Measurements from ENCODE around the gene TSEN54.

TSEN54 gene

DNA sequence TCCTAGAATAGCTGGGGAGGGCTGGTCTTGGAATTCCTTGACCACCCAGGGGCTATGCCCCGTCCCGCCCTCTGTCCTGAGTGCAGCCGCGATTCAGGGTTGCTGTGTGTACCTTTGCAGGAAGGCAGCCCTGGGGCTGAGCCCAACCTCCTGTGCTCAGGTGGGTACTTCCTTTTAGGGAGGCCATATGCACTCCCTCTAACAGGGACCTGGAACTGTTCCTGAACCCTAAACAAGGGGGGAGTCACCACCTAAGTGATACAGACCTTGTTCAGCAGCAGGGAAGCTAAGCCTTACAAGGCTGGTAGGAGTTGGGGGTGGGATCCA, 33.8 kb downstream of the TSEN54 start:
- peak overlapping the region; percentile 100 for H3K27ac ChIP-seq
- no peak for TF ChIP-seq ZFX (IDR thresholded peaks at IDR 0.05; ENCODE audit: borderline replicate concordance)
- no peak for TF ChIP-seq CTCF (IDR thresholded peaks at IDR 0.05)

DNA sequence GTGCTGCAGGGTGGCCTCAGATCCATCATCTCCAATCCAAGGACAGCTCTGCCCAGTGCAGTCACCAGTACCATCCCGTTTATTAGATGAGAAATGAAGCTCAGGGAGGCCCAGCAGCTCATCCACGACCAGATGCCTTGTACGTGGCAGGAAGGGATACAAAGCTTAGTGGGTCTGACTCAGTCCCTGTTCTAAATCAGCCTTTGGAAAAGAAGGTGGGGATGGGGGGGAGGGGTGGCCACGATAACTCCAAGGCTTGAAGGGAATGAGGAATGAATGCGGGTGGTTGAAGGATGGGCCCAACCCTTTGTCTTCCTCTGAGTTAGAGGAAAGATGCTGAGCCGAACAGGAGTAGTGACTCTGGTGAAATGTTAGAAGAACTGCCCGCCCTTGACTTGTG, 34.9 kb downstream of the TSEN54 start:
- TF ChIP-seq ZFX (IDR thresholded peaks at IDR 0.05; ENCODE audit: borderline replicate concordance) (no peak), CTCF (IDR thresholded peaks at IDR 0.05) (no peak)
- H3K27ac ChIP-seq: peak overlapping the region; percentile 100

DNA sequence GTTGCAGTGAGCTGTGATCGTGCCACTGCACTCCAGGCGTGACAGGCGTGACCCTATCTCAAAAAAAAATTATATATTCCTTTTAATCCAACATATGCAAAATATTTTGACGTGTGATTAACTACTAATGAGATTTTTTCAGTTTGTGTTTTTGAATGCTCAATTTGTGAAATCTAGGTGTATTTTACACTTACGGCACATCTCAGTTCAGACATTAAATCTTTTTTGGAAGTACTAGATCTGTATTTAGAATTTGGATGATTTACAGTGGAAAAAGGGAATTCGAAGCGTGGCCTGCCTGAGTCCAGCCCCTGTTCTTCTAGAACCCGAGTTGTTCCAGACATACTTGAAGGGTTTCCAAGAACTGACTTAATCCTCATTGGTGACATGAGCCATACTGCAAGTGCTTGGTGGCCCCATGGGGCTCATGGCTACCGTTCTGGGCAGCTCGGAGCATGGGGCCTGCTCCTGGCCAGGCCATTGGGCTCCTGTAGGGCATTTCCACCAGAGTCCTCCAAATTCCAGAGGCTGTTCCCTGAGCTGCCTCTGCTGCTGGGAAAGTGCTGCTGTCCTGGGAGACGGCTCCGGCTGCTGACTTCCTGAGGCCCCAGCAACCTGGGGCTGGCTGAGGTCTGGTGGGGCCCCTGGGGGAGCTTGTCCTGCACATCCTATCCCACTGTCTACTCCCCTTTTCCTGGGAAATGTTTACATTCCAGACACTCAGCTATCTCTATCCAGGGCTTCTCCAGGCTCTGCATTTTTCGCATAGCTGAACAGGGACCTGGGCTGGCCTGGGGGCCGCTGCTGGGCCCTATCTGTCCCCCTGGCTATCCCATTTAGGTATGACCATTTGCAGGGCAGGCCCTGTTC, 36.3 kb downstream of the TSEN54 start:
- TF ChIP-seq CTCF (IDR thresholded peaks at IDR 0.05) (no peak), ZFX (IDR thresholded peaks at IDR 0.05; ENCODE audit: borderline replicate concordance) (no peak)
- peak overlapping the region; percentile 100; the same call in 1 of the 2 replicates for H3K27ac ChIP-seq

DNA sequence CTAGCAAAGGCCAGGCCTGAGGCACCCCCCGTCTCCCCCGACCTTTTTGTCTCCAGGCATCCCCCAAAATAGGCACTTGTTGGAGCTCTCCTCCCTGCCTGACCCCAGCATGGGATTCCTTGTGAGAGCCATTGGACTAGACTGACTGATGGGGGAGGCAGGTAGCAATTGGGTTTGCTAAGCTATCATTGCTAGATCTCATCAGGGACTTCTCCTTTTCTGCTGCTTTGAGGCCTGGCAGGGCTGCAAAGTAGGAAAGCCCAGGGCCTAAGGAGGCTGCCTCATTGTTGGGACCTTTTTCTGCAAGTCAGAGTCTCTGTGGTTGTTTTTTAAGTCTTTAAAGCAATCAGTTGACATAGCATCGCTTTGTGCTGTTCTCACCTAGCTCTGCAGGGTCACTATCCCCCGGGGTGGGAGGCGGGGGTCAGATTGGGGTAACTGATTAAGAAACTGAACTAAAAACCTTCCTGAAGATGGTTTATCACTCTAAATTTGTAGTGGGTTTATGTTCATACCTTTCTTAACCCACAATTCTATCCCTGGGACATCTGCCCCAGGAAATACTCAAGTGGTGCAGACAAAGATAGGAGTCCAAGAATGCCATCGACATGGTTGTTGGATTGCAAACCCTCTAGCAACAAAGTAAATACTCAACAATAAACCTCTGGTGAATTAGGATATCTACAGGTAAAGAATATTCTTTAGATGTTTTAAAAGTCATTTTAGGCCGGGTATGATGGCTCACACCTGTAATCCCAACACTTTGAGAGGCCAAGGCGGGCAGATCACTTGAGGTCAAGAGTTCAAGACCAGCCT, 37.2 kb downstream of the TSEN54 start:
- peak overlapping the region; percentile 12; the same call in 1 of the 2 replicates for H3K27ac ChIP-seq
- TF ChIP-seq ZFX (IDR thresholded peaks at IDR 0.05; ENCODE audit: borderline replicate concordance): no peak

GRCh38 chr17:75555679-75556153, 39.4 kb downstream of the TSEN54 start:
- TF ChIP-seq CTCF (IDR thresholded peaks at IDR 0.05) (no peak), ZFX (IDR thresholded peaks at IDR 0.05; ENCODE audit: borderline replicate concordance) (no peak)
- H3K27ac ChIP-seq: peak overlapping the region; percentile 90

GRCh38 chr17:75557075-75557851, 40.9 kb downstream of the TSEN54 start:
- H3K27ac ChIP-seq: peak overlapping the region; percentile 90
- TF ChIP-seq ZFX (IDR thresholded peaks at IDR 0.05; ENCODE audit: borderline replicate concordance) (no peak), CTCF (IDR thresholded peaks at IDR 0.05) (no peak)

All from 22Rv1 (cell line).